Measurements from ENCODE around the gene UNKL.

The UNKL gene

DNA sequence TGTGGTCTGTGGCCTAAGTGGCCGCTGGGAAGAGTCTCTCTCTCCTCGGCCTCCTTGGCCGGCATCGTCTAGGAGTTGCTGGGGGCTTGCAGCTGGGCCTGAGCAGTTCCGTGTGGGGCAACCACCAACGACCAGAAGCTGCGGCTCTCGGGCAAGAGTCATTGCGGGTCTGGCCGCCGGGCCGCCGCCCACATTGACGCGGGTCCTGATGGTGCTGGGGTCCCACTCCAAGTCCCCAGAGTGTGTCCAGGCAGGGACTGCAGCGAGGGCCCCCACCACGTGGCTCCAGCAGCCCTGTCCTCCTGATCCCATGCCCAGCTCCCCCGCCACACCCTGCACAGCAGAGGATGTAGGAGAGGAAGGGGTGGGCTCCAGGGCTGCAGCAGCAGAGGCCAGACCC is 30.9 kb downstream of the UNKL start:
- no peaks in the 10 kb centered on the region for H3K9me3 Mint-ChIP-seq (ENCODE audit: low read depth)
- H3K4me3 Mint-ChIP-seq, result no peak overlapping the region
- H3K27ac Mint-ChIP-seq, result no peak overlapping the region

DNA sequence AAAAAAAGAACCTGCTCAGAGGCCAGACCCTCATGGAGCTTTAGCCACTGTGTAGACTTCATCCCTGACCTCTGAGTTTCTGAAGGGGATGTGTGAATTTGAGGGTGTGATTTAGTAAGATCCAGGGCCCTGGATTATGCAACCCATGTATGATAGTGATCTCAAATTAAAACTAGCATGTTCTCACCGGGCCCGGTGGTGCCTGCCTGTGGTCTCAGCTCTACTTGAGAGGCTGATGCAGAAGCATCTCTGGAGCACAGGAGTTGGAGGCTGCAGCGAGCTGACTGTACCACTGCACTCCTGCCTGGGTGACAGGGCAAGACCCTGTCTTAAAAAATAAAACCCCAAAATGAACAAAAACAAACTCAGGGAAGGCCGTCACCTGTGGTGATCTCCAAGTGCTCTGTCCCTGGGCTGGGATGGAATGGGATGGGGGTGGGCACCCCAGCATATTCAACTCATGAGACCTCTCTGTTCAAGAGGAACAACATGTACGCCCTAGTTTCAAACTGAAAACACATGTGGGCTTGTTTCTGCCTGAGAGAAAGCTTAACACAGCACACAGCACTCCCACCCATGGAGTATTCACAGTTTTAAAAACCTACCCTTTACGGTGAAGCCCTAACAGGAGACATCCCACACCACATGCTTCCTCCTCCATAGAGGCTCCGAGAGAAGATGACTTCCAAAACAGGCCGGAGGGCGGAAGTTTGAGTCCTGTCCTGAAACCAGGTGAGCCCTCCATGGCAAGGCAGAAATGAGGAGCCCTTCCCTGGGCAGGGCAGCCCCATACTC is 32.7 kb downstream of the UNKL start:
- H3K9me3 Mint-ChIP-seq (ENCODE audit: low read depth), result no peaks in the 10 kb centered on the region
- H3K4me1 Mint-ChIP-seq (ENCODE audit: low read depth), result peaks cover 12% of the 10 kb centered on the region
- H3K27ac Mint-ChIP-seq, result no peak overlapping the region
- no peaks in the 10 kb centered on the region for H3K36me3 Mint-ChIP-seq
- no peaks in the 10 kb centered on the region for H3K27me3 Mint-ChIP-seq
- no peak overlapping the region for H3K4me3 Mint-ChIP-seq

More for the DNA sequence above, 30.9 kb downstream of the UNKL start:
- H3K36me3 Mint-ChIP-seq, result no peaks in the 10 kb centered on the region
- H3K27me3 Mint-ChIP-seq, result no peaks in the 10 kb centered on the region
- H3K4me1 Mint-ChIP-seq (ENCODE audit: low read depth), result peaks cover 7% of the 10 kb centered on the region

DNA sequence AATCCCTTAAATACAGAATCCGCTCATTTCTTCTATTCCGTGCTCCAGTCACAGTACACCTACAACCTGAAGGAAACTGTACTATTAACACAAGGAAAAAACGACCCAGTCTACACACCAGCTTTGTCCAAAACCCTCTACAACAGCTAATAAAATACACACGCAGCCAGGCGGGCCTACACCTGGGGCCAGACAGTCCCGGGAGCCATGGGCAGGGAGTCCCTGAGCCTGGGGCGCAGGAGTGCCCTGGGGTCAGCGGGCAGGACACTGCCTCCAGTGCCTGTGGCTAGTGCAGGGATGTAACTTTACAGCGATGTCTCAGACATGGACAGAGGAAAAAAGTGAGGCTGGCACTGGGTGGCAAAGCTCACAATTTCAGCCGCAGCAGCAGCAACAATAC is 34.3 kb downstream of the UNKL start:
- H3K36me3 Mint-ChIP-seq, result no peaks in the 10 kb centered on the region
- H3K27me3 Mint-ChIP-seq, result no peaks in the 10 kb centered on the region
- H3K27ac Mint-ChIP-seq, result peak overlapping the region; percentile 66
- H3K4me1 Mint-ChIP-seq (ENCODE audit: low read depth), result peaks cover 12% of the 10 kb centered on the region
- no peaks in the 10 kb centered on the region for H3K9me3 Mint-ChIP-seq (ENCODE audit: low read depth)
- peak overlapping the region; percentile 84 for H3K4me3 Mint-ChIP-seq

DNA sequence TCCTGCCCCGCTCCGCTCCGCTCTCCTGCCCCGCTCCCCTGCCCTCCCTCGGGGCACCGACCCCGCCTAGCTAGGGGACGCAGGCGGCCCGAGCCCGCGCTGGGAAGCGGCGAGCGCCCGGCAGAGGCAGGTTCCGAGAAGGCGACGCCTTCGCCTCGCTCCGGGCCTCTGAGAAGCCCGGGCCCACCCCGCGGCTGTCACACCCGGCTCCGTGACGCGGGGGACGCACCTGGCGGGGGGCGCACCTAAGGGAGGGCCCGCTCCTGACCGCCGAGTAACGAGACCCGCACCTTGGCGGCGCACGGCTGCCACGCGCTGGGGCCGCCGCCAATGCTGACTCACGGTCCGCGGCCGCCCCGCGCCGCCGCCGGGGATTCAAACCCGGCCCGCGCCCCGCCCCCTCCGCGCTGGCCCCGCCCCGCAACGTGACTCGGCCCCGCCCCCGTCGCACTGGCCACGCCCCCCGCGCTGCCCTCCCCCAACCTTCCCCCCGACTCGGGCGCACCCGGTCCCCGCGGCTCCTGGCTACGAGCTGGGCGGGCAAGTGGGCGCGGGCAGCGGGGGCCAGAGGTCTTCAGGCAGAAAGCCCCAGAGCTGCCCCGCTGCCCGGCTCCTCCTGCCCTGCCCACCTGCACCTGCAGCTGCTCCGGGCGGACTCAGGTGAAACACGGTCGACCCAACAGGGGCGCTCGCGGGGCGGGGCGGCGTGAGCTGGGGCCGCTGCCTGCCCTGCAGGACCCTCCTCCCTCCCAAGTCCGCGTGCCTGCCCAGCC is 35.0 kb downstream of the UNKL start:
- H3K4me1 Mint-ChIP-seq (ENCODE audit: low read depth), result peaks cover 12% of the 10 kb centered on the region
- H3K27me3 Mint-ChIP-seq, result no peaks in the 10 kb centered on the region
- no peaks in the 10 kb centered on the region for H3K9me3 Mint-ChIP-seq (ENCODE audit: low read depth)
- no peaks in the 10 kb centered on the region for H3K36me3 Mint-ChIP-seq
- H3K4me3 Mint-ChIP-seq, result peak overlapping the region; percentile 84
- peak overlapping the region; percentile 66 for H3K27ac Mint-ChIP-seq

DNA sequence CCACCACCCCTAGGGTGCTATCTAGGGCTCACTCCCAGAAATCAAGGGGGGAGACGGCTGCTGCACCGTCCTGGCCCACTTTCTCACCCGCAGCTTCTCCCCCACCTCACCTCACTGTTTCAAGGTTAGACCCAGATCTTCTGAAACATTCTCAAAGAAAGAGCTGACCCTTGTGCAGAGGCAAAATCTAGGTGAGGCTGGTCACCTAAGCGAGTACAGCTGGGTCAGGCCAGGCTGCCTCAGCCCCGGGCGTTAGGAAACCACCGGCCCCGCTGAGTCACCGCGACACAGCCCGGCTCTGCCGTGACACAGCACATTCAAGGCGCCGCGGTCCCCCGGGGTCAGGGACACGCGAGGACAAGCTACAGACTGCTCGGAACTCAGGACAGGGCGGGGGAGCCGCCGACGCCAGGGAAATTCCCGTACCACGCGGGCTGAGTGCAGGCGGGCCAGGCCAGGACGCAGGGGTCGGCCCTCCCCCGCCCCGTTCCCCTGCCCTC is 35.6 kb downstream of the UNKL start:
- H3K4me3 Mint-ChIP-seq, result peak overlapping the region; percentile 90
- H3K27me3 Mint-ChIP-seq, result no peaks in the 10 kb centered on the region
- H3K9me3 Mint-ChIP-seq (ENCODE audit: low read depth), result no peaks in the 10 kb centered on the region
- H3K4me1 Mint-ChIP-seq (ENCODE audit: low read depth), result peaks cover 12% of the 10 kb centered on the region
- no peaks in the 10 kb centered on the region for H3K36me3 Mint-ChIP-seq
- peak overlapping the region; percentile 92 for H3K27ac Mint-ChIP-seq

DNA sequence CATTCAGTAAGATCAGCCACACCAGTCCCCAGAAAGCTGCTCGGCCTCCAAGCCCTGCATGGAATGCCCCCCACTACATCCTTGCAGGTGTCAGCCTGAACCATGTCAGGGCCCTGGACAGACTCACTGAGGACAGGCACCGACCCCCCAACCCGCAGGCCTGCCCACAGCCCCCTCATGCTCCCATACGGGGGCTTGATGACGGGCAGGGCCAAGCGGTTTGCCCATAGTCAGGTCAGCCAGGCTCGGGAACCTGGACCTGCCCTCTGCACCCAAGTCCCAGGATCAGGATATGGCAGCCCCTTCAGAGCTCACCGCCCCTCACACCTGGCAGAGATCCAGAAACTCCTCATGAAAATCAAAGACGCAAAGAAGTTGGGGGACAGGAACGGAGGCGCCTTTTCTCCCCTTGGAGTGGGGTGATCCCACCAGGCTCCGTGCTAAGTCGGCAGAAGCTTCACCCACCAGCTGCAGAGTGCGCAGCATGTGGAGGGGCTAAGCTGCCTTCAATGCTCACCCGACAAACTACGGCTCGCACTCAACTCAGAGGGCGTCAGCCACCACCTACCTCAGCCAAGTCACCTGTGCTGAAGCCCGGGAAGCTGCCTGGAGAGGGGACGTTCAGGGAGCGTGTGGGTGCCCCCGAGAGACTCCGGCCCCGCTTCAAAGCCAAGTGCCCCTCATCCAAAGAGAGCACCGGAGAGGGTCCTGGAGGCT is 36.3 kb downstream of the UNKL start:
- H3K36me3 Mint-ChIP-seq, result no peaks in the 10 kb centered on the region
- peaks cover 12% of the 10 kb centered on the region for H3K4me1 Mint-ChIP-seq (ENCODE audit: low read depth)
- H3K27me3 Mint-ChIP-seq, result no peaks in the 10 kb centered on the region
- peak overlapping the region; percentile 92 for H3K27ac Mint-ChIP-seq
- peak overlapping the region; percentile 90 for H3K4me3 Mint-ChIP-seq
- H3K9me3 Mint-ChIP-seq (ENCODE audit: low read depth), result no peaks in the 10 kb centered on the region

DNA sequence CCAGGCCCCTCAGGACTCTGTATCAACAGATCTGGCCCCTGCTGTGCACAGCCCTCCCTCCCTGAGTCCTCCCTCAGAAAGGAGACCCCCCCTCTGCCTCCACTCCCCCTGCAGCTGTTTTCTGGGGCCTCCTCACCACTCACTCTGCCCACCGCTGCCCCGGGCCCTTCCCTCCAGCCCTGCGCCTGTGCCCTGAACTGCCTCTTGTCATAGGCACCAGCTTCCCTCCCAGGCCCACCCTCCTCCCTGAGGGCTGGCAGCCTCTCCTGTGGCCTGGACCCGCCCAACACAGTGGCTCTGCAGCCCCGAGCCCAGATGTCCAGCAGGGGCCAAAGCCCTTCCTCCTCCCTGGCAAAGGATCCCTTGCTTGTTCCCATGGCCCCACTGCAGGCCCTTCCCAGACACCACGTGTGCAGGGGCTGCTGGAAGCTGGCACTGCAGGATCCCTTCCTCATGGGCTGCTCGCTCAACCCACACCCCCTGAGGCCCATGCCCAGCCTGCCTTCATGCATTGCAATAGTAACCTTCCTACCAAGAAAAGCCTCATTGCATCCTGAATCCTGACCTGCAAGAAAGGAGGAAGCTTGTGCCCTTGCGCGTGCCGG is 37.0 kb downstream of the UNKL start:
- H3K4me1 Mint-ChIP-seq (ENCODE audit: low read depth), result peaks cover 12% of the 10 kb centered on the region
- H3K9me3 Mint-ChIP-seq (ENCODE audit: low read depth), result no peaks in the 10 kb centered on the region
- H3K27me3 Mint-ChIP-seq, result no peaks in the 10 kb centered on the region
- H3K27ac Mint-ChIP-seq, result peak overlapping the region; percentile 92
- peak overlapping the region; percentile 90 for H3K4me3 Mint-ChIP-seq
- no peaks in the 10 kb centered on the region for H3K36me3 Mint-ChIP-seq

DNA sequence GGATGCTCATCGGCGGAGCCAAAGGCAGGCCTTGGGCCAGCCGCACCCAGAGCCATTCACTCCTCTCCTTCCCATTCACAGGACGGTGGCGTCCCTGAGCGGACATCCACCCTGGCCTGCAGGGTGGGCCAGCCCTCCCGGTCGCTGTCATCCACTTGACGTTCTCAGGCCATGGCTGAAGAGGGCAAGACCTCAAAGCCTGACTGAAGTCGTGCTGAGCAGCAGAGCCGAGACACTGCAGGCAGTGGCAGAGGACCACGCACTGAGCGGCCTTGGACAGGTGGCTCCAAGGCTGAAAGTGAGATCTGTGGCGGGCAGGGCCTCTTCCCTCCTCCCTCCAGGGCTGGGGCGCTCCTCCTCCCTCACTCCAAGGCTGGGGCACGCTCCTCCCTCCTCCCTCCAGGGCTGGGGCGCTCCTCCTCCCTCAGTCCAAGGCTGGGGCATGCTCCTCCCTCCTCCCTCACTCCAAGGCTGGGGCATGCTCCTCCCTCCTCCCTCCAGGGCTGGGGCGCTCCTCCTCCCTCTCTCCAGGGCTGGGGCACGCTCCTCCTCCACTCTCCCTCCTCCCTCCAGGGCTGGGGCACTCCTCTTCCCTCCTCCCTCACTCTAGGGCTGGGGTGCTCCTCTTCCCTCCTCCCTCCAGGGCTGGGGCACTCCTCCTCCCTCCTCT is 38.6 kb downstream of the UNKL start:
- Mint-ChIP-seq H3K27me3 (no peaks in the 10 kb centered on the region), H3K27ac (no peak overlapping the region), H3K9me3 (ENCODE audit: low read depth) (no peaks in the 10 kb centered on the region), H3K4me3 (no peak overlapping the region), H3K36me3 (no peaks in the 10 kb centered on the region), H3K4me1 (ENCODE audit: low read depth) (peaks cover 12% of the 10 kb centered on the region)

DNA sequence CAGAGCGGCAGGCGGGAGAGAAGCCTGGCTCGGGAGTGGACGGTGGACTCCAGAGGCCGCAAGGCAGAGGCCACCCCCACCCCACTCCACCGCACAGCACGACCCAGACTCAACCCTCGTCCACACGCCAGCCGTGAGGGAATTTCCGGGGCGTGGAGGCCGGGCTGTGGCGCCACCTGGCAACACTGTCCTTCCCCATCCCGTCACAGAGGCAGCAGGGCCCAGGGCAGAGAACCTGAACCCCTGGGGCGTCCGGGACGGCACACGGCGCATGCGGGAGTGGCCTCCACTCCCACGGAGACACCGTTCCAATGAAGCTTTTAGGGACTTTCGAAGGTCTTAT is 39.2 kb downstream of the UNKL start:
- Mint-ChIP-seq H3K4me3 (no peak overlapping the region), H3K27me3 (no peaks in the 10 kb centered on the region), H3K4me1 (ENCODE audit: low read depth) (peaks cover 12% of the 10 kb centered on the region), H3K36me3 (no peaks in the 10 kb centered on the region), H3K27ac (no peak overlapping the region), H3K9me3 (ENCODE audit: low read depth) (no peaks in the 10 kb centered on the region)

DNA sequence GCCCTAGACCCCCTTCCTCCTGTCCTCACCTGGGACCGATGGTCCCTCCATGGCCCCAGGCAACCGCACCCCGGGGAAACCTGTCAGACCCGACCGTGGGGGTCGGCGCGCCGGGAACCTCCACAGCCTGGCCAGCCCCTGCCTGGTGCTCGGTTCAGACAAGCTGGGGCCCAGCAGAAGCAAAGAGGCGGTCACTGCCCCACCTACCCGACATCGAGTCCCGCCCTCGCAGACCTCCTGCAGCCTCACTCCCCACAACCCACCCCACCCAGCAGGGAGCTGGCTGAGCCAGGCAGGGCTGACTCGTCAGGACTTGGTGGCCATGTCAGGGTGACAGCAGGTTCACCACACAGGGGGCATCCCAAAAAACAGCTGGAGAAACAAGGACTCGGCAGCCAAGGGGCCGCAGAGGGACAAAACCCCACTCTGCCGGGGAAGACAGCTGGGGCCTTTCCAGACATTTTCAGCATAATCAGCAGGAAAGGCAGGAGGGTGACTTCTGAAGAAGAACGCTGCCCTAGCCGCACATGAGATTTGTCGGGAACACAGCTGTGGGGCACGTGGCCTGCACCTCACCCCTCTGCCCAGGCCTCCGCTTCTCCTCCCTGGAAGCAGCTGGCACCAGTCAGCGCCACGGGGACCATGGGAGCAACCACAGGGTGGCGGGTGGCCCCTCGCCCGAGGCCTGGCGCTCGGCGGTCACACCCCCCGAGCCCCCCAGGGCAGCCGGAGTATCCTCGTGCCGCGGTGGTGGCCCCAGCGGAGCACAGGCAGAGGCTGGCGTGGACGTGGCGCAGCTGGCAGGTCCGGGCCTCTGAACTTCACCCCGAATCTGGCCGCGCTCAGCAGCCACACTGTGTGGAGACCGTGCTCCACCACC is 39.8 kb downstream of the UNKL start:
- Mint-ChIP-seq H3K4me1 (ENCODE audit: low read depth) (peaks cover 8% of the 10 kb centered on the region), H3K27ac (no peak overlapping the region), H3K9me3 (ENCODE audit: low read depth) (no peaks in the 10 kb centered on the region), H3K27me3 (no peaks in the 10 kb centered on the region), H3K4me3 (no peak overlapping the region), H3K36me3 (no peaks in the 10 kb centered on the region)

DNA sequence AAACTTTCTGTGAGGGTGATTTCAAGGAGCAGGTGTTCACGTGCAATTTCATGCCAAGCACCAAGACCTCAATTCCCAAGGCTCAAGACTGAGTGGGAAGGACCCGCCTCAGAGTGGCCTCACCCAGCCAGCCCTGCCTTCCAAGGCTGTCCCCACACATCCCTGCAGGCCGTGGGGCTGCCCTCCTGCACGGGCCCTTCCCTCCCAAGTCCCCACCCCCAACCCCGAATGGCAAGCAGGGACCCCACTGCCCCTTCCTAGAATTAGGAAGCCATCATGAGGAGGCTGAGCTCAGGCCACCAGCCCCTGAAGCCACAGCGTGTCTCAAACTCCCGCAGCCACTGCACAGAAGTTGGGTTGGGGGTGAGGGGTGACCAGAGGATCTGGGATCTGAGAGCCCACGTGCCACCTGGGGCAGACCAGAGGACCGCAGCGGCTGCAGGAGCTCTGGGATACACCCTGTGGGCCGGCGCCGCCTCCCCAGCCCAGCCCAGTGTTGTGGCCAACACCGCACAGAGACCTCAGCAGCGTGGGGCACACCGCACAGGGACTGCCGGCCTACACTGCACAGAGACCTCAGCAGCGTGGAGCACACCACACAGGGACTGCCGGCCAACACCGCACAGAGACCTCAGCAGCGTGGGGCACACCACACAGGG is 42.1 kb downstream of the UNKL start:
- no peak overlapping the region for H3K27ac Mint-ChIP-seq
- H3K9me3 Mint-ChIP-seq (ENCODE audit: low read depth), result no peaks in the 10 kb centered on the region
- no peaks in the 10 kb centered on the region for H3K36me3 Mint-ChIP-seq
- no peaks in the 10 kb centered on the region for H3K27me3 Mint-ChIP-seq
- H3K4me1 Mint-ChIP-seq (ENCODE audit: low read depth), result no peaks in the 10 kb centered on the region
- no peak overlapping the region for H3K4me3 Mint-ChIP-seq

DNA sequence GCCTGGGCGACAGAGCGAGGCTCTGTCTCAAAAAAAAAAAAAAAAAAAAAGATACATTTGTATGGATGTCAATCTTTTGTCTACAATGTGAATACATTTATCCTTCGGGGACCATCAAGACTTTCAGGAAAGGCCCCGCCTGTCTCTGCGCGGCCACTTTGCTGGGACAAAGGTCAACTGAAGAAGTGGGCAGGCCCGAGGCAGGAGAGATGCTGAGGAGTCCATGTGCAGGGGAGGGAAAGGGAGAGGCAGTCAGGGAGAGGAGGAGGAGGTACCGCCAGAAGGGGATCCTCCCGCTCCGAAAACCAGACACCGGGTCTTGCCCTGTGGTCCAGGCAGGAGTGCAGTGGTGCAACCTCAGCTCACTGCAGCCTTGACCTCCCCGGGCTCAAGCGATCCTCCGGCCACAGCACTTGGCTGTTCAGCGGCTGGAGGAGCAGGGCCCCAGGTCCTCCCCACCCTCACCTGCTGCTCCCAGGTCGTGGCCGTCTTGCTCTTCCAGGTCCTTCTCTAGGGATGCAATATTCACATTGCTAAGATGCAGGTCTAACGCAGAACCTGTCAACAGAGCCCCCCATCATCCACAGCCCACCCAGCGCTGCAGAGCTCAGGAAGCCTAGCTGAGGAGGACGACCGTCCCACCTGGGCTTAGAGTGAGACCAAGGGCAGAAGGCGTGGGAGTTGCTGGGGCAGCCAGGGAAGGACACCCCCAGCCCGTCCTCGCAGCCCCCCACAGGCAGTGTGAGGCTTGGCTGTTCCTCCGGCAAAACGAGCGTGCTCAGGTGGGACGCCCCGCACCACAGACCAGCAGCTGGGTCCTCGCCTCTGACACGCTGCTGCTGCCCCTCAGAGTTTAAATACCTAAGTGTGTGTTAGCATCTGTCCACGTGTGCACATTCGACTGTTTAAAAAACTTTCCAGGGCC is 43.2 kb downstream of the UNKL start:
- no peaks in the 10 kb centered on the region for H3K4me1 Mint-ChIP-seq (ENCODE audit: low read depth)

More for the DNA sequence above, 43.2 kb downstream of the UNKL start:
- H3K4me3 Mint-ChIP-seq, result no peak overlapping the region
- no peaks in the 10 kb centered on the region for H3K36me3 Mint-ChIP-seq
- H3K27ac Mint-ChIP-seq, result no peak overlapping the region
- H3K9me3 Mint-ChIP-seq (ENCODE audit: low read depth), result no peaks in the 10 kb centered on the region
- H3K27me3 Mint-ChIP-seq, result no peaks in the 10 kb centered on the region

Measured in activated naive CD8-positive, alpha-beta T cell (primary cell).